OCI-LY7 (cell line): ENCODE measurements around the gene C1GALT1. TPM values are rescaled to one million over a fixed set of nuclear protein-coding genes. Genes with fewer than 3 reads are reported as not detected.
"Not testable (repeated sequence)": the region's sequence is repeated elsewhere in the genome, so short reads cannot be mapped to it uniquely, and the experiment has no call there.

Experiments used
- BruUV-seq: library from RNA; stranded (reverse); fragments of 400-500 nt; replicated peaks from 2 replicates; lab custom pipeline; 2021; lab: Mats Ljungman, UMichigan
- CTCF ChIA-PET: fragments of 300-600 bp; sonication (Branson Sonifier 250); formaldehyde crosslinking; loops from one replicate; lab custom pipeline; 2022; ENCODE audit warnings: antibody characterized with exemption; ENCODE audit not compliant: unreplicated experiment; lab: Charles Lee
- POLR2A ChIA-PET: fragments of 300-600 bp; sonication (Branson Sonifier 250); formaldehyde crosslinking; loops from one replicate; lab custom pipeline; 2022; ENCODE audit warnings: antibody characterized with exemption; lab: Charles Lee
- DNase-seq: peaks from one replicate; pipeline ENCODE4 v3.0.0-alpha.2; 2015; ENCODE audit warnings: low spot score
- H2AFZ ChIP-seq: fragments of 200-600 bp; sonication (generic), shearing (Covaris generic); 2 replicates; pipeline ENCODE4 v1.6.1; 2014; ENCODE audit warnings: mild to moderate bottlenecking, antibody characterized with exemption, low read length, moderate library complexity
- H3K27ac ChIP-seq: fragments of 200-600 bp; sonication (generic); 2 replicates; pipeline ENCODE4 v1.5.1; 2014; ENCODE audit warnings: mixed run types, low read depth, mild to moderate bottlenecking, moderate library complexity, low read length, inconsistent platforms; ENCODE audit not compliant: poor library complexity, severe bottlenecking
- H3K36me3 ChIP-seq: fragments of 200-600 bp; sonication (generic); 2 replicates; pipeline ENCODE4 v1.6.1; 2014; ENCODE audit warnings: mild to moderate bottlenecking, antibody characterized with exemption, low read length, moderate library complexity, mixed read lengths; ENCODE audit not compliant: insufficient read depth
- H3K4me1 ChIP-seq: fragments of 200-600 bp; sonication (generic); 2 replicates; pipeline ENCODE4 v1.5.1; 2014; ENCODE audit warnings: mild to moderate bottlenecking, low read length; ENCODE audit not compliant: insufficient read depth, poor library complexity, severe bottlenecking
- H3K4me2 ChIP-seq: fragments of 200-600 bp; sonication (generic); 2 replicates; pipeline ENCODE4 v1.6.1; 2014; ENCODE audit warnings: mild to moderate bottlenecking, low read length
- H3K4me3 ChIP-seq: fragments of 200-600 bp; sonication (generic); 2 replicates; pipeline ENCODE4 v1.5.1; 2014; ENCODE audit warnings: mild to moderate bottlenecking, low read depth, low read length; ENCODE audit not compliant: poor library complexity, severe bottlenecking
- H3K79me2 ChIP-seq: fragments of 200-600 bp; sonication (generic); 2 replicates; pipeline ENCODE4 v1.6.1; 2016; ENCODE audit warnings: low read depth, mild to moderate bottlenecking, low read length, moderate library complexity, mixed read lengths; ENCODE audit not compliant: insufficient read depth
- H3K9me2 ChIP-seq: fragments of 200-600 bp; sonication (generic); 2 replicates; pipeline ENCODE4 v1.6.1; 2016; ENCODE audit warnings: mild to moderate bottlenecking, low read length, mixed read lengths; ENCODE audit not compliant: insufficient read depth
- H3K9me3 ChIP-seq: fragments of 200-600 bp; sonication (generic); 2 replicates; pipeline ENCODE4 v1.6.1; 2014; ENCODE audit warnings: mild to moderate bottlenecking, mixed run types, low read length, mixed read lengths
- H4K20me1 ChIP-seq: fragments of 200-600 bp; sonication (generic); 2 replicates; pipeline ENCODE4 v1.6.1; 2014; ENCODE audit warnings: mild to moderate bottlenecking, antibody characterized with exemption, low read length, moderate library complexity, mixed read lengths; ENCODE audit not compliant: insufficient read depth
- EZH2phosphoT487 ChIP-seq: fragments of 200-600 bp; sonication (generic); IDR thresholded peaks from 2 replicates; pipeline ENCODE4 v1.6.1; 2018; ENCODE audit warnings: low read depth, borderline replicate concordance, mild to moderate bottlenecking, mixed run types, antibody characterized with exemption, low read length, moderate library complexity, mixed read lengths
- intact Hi-C: fragments of 100-400 bp; cut with micrococcal nuclease; formaldehyde crosslinking; loops from one replicate; pipeline ENCODE4 v1.10.0; 2022; ENCODE audit not compliant: unreplicated experiment
- total RNA-seq, 2 experiments: library from RNA; depleted of rRNA in 1 of 2; stranded (reverse); fragments of >200 nt in 1 of 2; shearing (Covaris generic) in 1 of 2; gene quantifications; 2 replicates each; pipeline ENCODE4 v1.2.3, GENCODE V29; 2014 to 2022
- TF ChIP-seq, protein P1 (sequence below): fragments of 200-600 bp; sonication (generic); conservative IDR thresholded peaks from 2 replicates; pipeline ENCODE4 v1.5.1; 2014; ENCODE audit warnings: mild to moderate bottlenecking, antibody characterized with exemption, low read length, moderate library complexity, mixed read lengths

C1GALT1 gene
- total RNA-seq, 2 experiments from 2014 or later: 18.9 to 31.6 TPM

DNA sequence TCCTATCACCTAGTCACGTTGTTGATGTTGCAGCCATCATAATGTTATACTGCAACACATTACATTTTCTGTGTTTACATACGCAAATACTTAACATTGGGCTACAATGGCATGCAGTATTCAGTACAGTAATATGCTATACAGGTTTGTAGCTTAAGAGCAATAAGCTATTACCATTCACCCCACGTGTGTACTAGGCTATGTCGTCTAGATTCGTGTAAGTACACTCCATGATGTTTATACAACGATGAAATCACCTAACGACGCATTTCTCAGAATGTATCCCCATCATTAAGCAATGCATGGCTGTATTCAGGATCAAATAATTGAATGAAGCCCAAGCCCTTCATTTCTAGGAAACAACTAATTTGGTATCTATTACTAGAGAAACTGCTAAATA lies 43.4 kb upstream of the C1GALT1 start:
- Histone ChIP-seq H3K27ac (no peak overlapping the region), H2AFZ (no peak overlapping the region), H3K79me2 (no peaks in the 10 kb centered on the region), H4K20me1 (no peaks in the 10 kb centered on the region), H3K4me2 (no peak overlapping the region), H3K36me3 (no peaks in the 10 kb centered on the region), H3K9me3 (no peaks in the 10 kb centered on the region), H3K4me1 (no peaks in the 10 kb centered on the region), H3K4me3 (no peak overlapping the region), H3K9me2 (no peaks in the 10 kb centered on the region)
- intact Hi-C loops: no loop called here
- ChIA-PET CTCF (no interaction called here), POLR2A (no interaction called here)
- no TSS peak for BruUV-seq
- no peak for TF ChIP-seq EZH2phosphoT487
- no peak for DNase-seq

DNA sequence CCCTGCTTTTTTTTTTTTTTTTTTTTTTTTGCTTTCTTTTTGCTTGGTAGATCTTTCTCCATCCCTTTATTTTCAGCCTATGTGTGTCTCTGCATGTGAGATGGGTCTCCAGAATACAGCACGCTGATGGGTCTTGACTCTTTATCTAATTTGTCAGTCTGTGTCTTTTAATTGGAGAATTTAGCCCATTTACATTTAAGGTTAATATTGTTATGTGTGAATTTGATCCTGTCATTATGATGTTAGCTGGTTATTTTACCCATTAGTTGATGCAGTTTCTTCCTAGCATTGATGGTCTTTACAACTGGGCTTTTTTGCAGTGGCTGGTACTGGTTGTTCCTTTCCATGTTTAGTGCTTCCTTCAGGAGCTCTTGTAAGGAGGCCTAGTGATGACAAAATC lies 38.9 kb upstream of the C1GALT1 start:
- H3K4me3 ChIP-seq, H3K4me1 ChIP-seq, H3K9me3 ChIP-seq, intact Hi-C loops, H3K27ac ChIP-seq, H3K79me2 ChIP-seq, H4K20me1 ChIP-seq, H3K4me2 ChIP-seq, BruUV-seq, H3K9me2 ChIP-seq, CTCF ChIA-PET, DNase-seq, H2AFZ ChIP-seq, H3K36me3 ChIP-seq: not testable (repeated sequence)
- POLR2A ChIA-PET: interaction anchor here (0.6 kb wide), 1 partner anchor 61 kb away, joined by 3 read pairs; no protein-coding TSS in a partner anchor

DNA sequence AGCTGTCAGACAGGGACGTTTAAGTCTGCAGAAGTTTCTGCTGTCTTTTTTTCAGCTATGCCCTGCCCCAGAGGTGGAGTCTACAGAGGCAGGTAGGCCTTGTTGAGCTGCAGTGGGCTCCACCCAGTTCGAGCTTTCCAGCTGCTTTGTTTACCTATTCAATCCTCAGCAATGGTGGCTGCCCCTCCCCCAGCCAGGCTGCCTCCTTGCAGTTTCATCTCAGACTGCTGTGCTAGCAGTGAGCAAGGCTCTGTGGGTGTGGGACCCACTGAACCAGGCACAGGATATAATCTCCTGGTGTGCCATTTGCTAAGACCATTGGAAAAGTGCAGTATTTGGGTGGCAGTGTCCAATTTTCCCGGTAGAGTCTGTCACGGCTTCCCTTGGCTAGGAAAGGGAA lies 37.2 kb upstream of the C1GALT1 start:
- H3K4me3 ChIP-seq, H3K27ac ChIP-seq, H4K20me1 ChIP-seq, H3K9me2 ChIP-seq, CTCF ChIA-PET, H3K4me2 ChIP-seq, H3K36me3 ChIP-seq, H3K4me1 ChIP-seq, H2AFZ ChIP-seq, DNase-seq, BruUV-seq, H3K79me2 ChIP-seq, intact Hi-C loops, POLR2A ChIA-PET, H3K9me3 ChIP-seq: not testable (repeated sequence)

DNA sequence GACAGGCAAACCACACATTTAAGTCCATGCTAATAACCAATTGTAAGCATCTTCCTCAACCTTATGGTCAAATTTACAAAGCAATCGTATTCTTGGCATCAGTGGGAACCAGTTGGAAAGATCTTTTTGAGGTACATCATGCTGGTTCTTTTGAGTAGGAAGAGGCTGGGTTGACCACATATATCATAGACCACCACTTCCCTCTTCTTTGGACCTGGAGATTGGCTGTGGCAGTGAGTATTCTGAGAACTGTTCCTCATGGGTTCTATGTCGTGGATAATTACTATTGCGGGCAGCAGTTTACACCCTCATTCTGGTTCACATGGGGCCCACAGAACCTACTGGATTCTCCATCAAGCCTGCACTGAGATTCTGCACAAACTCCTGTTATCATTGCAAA lies 35.5 kb upstream of the C1GALT1 start:
- Histone ChIP-seq H2AFZ (no peak overlapping the region), H3K9me3 (no peaks in the 10 kb centered on the region), H3K4me1 (no peaks in the 10 kb centered on the region), H3K27ac (no peak overlapping the region), H4K20me1 (no peaks in the 10 kb centered on the region), H3K4me2 (no peak overlapping the region), H3K79me2 (no peaks in the 10 kb centered on the region), H3K4me3 (no peak overlapping the region), H3K36me3 (no peaks in the 10 kb centered on the region), H3K9me2 (no peaks in the 10 kb centered on the region)
- ChIA-PET CTCF (no interaction called here), POLR2A (interaction anchor here (0.5 to 1.1 kb wide), 2 partner anchors 13 to 1050 kb away, joined by 3 to 4 read pairs; no protein-coding TSS in a partner anchor)
- no peak for TF ChIP-seq EZH2phosphoT487
- TF ChIP-seq, protein P1, sequence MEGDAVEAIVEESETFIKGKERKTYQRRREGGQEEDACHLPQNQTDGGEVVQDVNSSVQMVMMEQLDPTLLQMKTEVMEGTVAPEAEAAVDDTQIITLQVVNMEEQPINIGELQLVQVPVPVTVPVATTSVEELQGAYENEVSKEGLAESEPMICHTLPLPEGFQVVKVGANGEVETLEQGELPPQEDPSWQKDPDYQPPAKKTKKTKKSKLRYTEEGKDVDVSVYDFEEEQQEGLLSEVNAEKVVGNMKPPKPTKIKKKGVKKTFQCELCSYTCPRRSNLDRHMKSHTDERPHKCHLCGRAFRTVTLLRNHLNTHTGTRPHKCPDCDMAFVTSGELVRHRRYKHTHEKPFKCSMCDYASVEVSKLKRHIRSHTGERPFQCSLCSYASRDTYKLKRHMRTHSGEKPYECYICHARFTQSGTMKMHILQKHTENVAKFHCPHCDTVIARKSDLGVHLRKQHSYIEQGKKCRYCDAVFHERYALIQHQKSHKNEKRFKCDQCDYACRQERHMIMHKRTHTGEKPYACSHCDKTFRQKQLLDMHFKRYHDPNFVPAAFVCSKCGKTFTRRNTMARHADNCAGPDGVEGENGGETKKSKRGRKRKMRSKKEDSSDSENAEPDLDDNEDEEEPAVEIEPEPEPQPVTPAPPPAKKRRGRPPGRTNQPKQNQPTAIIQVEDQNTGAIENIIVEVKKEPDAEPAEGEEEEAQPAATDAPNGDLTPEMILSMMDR: no peak
- no peak for DNase-seq
- BruUV-seq: no TSS peak
- intact Hi-C loops: no loop called here
